IMR-90 (cell line): ENCODE results near the gene CCNDBP1. TPM values are rescaled to one million over a fixed set of nuclear protein-coding genes. Genes with fewer than 3 reads are reported as not detected.

Source experiments
- ATAC-seq: fragments of 200-7000 bp; cut with Tn5 transposase; 2 replicates; pipeline ENCODE4 v1.9.1; 2020; ENCODE audit warnings: low read depth, mild to moderate bottlenecking, moderate library complexity
- BruUV-seq: library from RNA; stranded (reverse); fragments of 400-500 nt; replicated peaks from 2 replicates; lab custom pipeline; 2021; lab: Mats Ljungman, UMichigan
- CTCF ChIA-PET: fragments of 300-600 bp; formaldehyde crosslinking; extraction: SDS; loops from one replicate; lab custom pipeline; 2021; ENCODE audit warnings: antibody characterized with exemption; lab: Yijun Ruan, JAX
- POLR2A ChIA-PET: fragments of 300-600 bp; sonication (Branson Sonifier 250); formaldehyde crosslinking; loops from one replicate; lab custom pipeline; 2022; ENCODE audit warnings: antibody characterized with exemption; ENCODE audit not compliant: unreplicated experiment; lab: Charles Lee
- DNase-seq: peaks from one replicate; pipeline ENCODE4 v3.0.0; 2013
- H2AFZ ChIP-seq: replicated peaks from 2 replicates; pipeline ENCODE3; 2013; ENCODE audit warnings: low read length, mild to moderate bottlenecking; ENCODE audit not compliant: poor library complexity
- H2AK5ac ChIP-seq: 2 replicates; pipeline ENCODE4 v1.6.1; 2013; ENCODE audit warnings: low read depth, low read length, inconsistent platforms
- H2AK9ac ChIP-seq: replicated peaks from 2 replicates; pipeline ENCODE3; 2013; ENCODE audit warnings: mild to moderate bottlenecking, low read depth, low read length, moderate library complexity; ENCODE audit not compliant: poor library complexity
- H2BK120ac ChIP-seq: 2 replicates; pipeline ENCODE4 v1.6.1; 2013; ENCODE audit warnings: low read depth, low read length, inconsistent platforms
- H2BK15ac ChIP-seq: 3 replicates; pipeline ENCODE4 v1.6.1; 2013; ENCODE audit warnings: low read depth, low read length, inconsistent platforms
- H2BK20ac ChIP-seq: 2 replicates; pipeline ENCODE4 v1.6.1; 2013; ENCODE audit warnings: low read depth, mild to moderate bottlenecking, inconsistent platforms, low read length, moderate library complexity
- H2BK5ac ChIP-seq: 2 replicates; pipeline ENCODE4 v1.6.1; 2013; ENCODE audit warnings: mild to moderate bottlenecking, low read depth, low read length, inconsistent platforms; ENCODE audit not compliant: poor library complexity, severe bottlenecking
- H3K14ac ChIP-seq: replicated peaks from 2 replicates; pipeline ENCODE4 v1.6.1; 2013; ENCODE audit warnings: low read depth, low read length, inconsistent platforms
- H3K18ac ChIP-seq: 2 replicates; pipeline ENCODE4 v1.6.1; 2013; ENCODE audit warnings: low read depth, low read length, control low read depth
- H3K23ac ChIP-seq: 2 replicates; pipeline ENCODE4 v1.6.1; 2013; ENCODE audit warnings: low read depth, low read length, inconsistent platforms
- H3K27ac ChIP-seq: 2 replicates; pipeline ENCODE4 v1.5.1; 2013; ENCODE audit warnings: mild to moderate bottlenecking, control low read depth, low read length; ENCODE audit not compliant: insufficient read depth
- H3K27me3 ChIP-seq: 2 replicates; pipeline ENCODE4 v1.6.1; 2013; ENCODE audit warnings: low read length; ENCODE audit not compliant: control insufficient read depth, insufficient read depth
- H3K36me3 ChIP-seq: 2 replicates; pipeline ENCODE4 v1.6.1; 2013; ENCODE audit warnings: low read length, mixed read lengths; ENCODE audit not compliant: control insufficient read depth, insufficient read depth
- H3K4ac ChIP-seq: 2 replicates; pipeline ENCODE4 v1.6.1; 2013; ENCODE audit warnings: low read depth, low read length, inconsistent platforms
- H3K4me1 ChIP-seq: 2 replicates; pipeline ENCODE4 v1.6.1; 2013; ENCODE audit warnings: low read length, mixed read lengths; ENCODE audit not compliant: control insufficient read depth, insufficient read depth
- H3K4me2 ChIP-seq: 2 replicates; pipeline ENCODE4 v1.6.1; 2013; ENCODE audit warnings: low read depth, mild to moderate bottlenecking, control low read depth, low read length, moderate library complexity
- H3K4me3 ChIP-seq: 2 replicates; pipeline ENCODE4 v1.5.1; 2013; ENCODE audit warnings: low read depth, mild to moderate bottlenecking, control low read depth, low read length, moderate library complexity; ENCODE audit not compliant: insufficient read depth
- H3K56ac ChIP-seq: 2 replicates; pipeline ENCODE4 v1.6.1; 2013; ENCODE audit warnings: low read length, inconsistent platforms; ENCODE audit not compliant: insufficient read depth; ENCODE audit errors: extremely low read depth
- H3K79me1 ChIP-seq, 2 experiments: 2 replicates each; pipeline ENCODE4 v1.6.1; 2013; ENCODE audit warnings: low read length in 2 of 2, inconsistent platforms in 1 of 2, low read depth in 1 of 2
- H3K9ac ChIP-seq: 2 replicates; pipeline ENCODE4 v1.6.1; 2013; ENCODE audit warnings: low read depth, low read length, control low read depth
- H3K9me1 ChIP-seq: 2 replicates; pipeline ENCODE4 v1.6.1; 2013; ENCODE audit warnings: low read length, inconsistent platforms; ENCODE audit not compliant: insufficient read depth
- H3K9me3 ChIP-seq: 2 replicates; pipeline ENCODE4 v1.6.1; 2013; ENCODE audit warnings: low read length; ENCODE audit not compliant: control insufficient read depth, insufficient read depth
- H4K20me1 ChIP-seq: 2 replicates; pipeline ENCODE4 v1.6.1; 2013; ENCODE audit warnings: low read length, inconsistent platforms; ENCODE audit not compliant: insufficient read depth
- H4K5ac ChIP-seq: 2 replicates; pipeline ENCODE4 v1.6.1; 2013; ENCODE audit warnings: mild to moderate bottlenecking, low read depth, low read length, control low read depth
- H4K8ac ChIP-seq, 2 experiments: 2 replicates each; pipeline ENCODE4 v1.6.1; 2013; ENCODE audit warnings: low read depth in 2 of 2, low read length in 2 of 2, control low read depth in 1 of 2, inconsistent platforms in 1 of 2
- H4K91ac ChIP-seq: 2 replicates; pipeline ENCODE4 v1.6.1; 2013; ENCODE audit warnings: low read depth, low read length, inconsistent platforms; ENCODE audit not compliant: insufficient read depth
- CEBPB ChIP-seq: IDR thresholded peaks from 2 replicates; pipeline ENCODE4 v1.6.1; 2012; ENCODE audit warnings: low read depth, low read length, improper control_type of control experiment
- CHD1 ChIP-seq: IDR thresholded peaks from 2 replicates; pipeline ENCODE4 v1.6.1; 2012; ENCODE audit warnings: low read depth, low read length, improper control_type of control experiment
- ELK1 ChIP-seq: fragments of 150-350 bp; IDR thresholded peaks from 2 replicates; pipeline ENCODE4 v1.6.1; 2016; ENCODE audit warnings: low read depth, mild to moderate bottlenecking, low read length, moderate library complexity, borderline replicate concordance
- FOS ChIP-seq: fragments of 150-350 bp; IDR thresholded peaks from 2 replicates; pipeline ENCODE4 v1.6.1; 2016; ENCODE audit warnings: low read depth, low read length
- MAFK ChIP-seq: IDR thresholded peaks from 2 replicates; pipeline ENCODE4 v1.6.1; 2012; ENCODE audit warnings: low read depth, low read length, improper control_type of control experiment
- MXI1 ChIP-seq: IDR thresholded peaks from 2 replicates; pipeline ENCODE4 v1.6.1; 2012; ENCODE audit warnings: low read depth, mild to moderate bottlenecking, low read length, moderate library complexity, borderline replicate concordance
- NFE2L2 ChIP-seq: fragments of 150-350 bp; IDR thresholded peaks from 2 replicates; pipeline ENCODE4 v1.6.1; 2016; ENCODE audit warnings: low read depth, mild to moderate bottlenecking, low read length
- POLR2A ChIP-seq: IDR thresholded peaks from 2 replicates; pipeline ENCODE4 v1.6.1; 2012; ENCODE audit warnings: mild to moderate bottlenecking, low read depth, low read length
- RAD21 ChIP-seq: IDR thresholded peaks from 2 replicates; pipeline ENCODE4 v1.6.1; 2012; ENCODE audit warnings: low read length, improper control_type of control experiment
- RCOR1 ChIP-seq: IDR thresholded peaks from 2 replicates; pipeline ENCODE4 v1.6.1; 2012; ENCODE audit warnings: mild to moderate bottlenecking, low read length, improper control_type of control experiment; ENCODE audit not compliant: insufficient replicate concordance
- RFX5 ChIP-seq: IDR thresholded peaks from 2 replicates; pipeline ENCODE4 v1.8.0; 2012; ENCODE audit warnings: low read depth, mild to moderate bottlenecking, low read length, moderate library complexity
- SMC3 ChIP-seq: fragments of 150-350 bp; IDR thresholded peaks from 2 replicates; pipeline ENCODE4 v1.6.1; 2016; ENCODE audit warnings: low read depth, mild to moderate bottlenecking, antibody characterized with exemption, low read length, moderate library complexity
- USF2 ChIP-seq: fragments of 150-350 bp; IDR thresholded peaks from 2 replicates; pipeline ENCODE4 v1.6.1; 2017; ENCODE audit warnings: mild to moderate bottlenecking, antibody characterized with exemption, low read length, low read depth
- WGBS, 2 experiments: methylation state at CpG; one replicate each; pipeline versions ENCODE4 v1.1.5 to v1.1.7; 2013; ENCODE audit warnings: missing lambda C conversion rate in 2 of 2; ENCODE audit not compliant: insufficient read length in 1 of 2; ENCODE audit errors: extremely low coverage in 2 of 2; 5-methylcytosine and 5-hydroxymethylcytosine counted together
- dilution Hi-C: fragments of 300-500 bp; cut with HindIII; formaldehyde crosslinking; loops from one replicate; pipeline ENCODE4 v1.14.3; 2018; ENCODE audit warnings: low sequenced_read_pairs; ENCODE audit not compliant: unreplicated experiment
- in situ Hi-C: fragments of 300-500 bp; cut with MboI; formaldehyde crosslinking; loops from 3 replicates; pipeline ENCODE4 v1.14.3; 2019; ENCODE audit warnings: low sequenced_read_pairs, inconsistent platforms, mixed read lengths
- intact Hi-C: fragments of 100-400 bp; cut with micrococcal nuclease; formaldehyde crosslinking; loops from 2 replicates; pipeline ENCODE4 v1.10.0; 2022
- polyA plus RNA-seq, 3 experiments: library from polyadenylated mRNA; depleted of rRNA; stranded (reverse); fragments of >200 nt; gene quantifications; 2 replicates each; pipeline ENCODE4 v1.2.3, GENCODE V29; 2012; ENCODE audit warnings: low replicate concordance in 1 of 3
- total RNA-seq: library from RNA; depleted of rRNA; stranded (reverse); fragments of >200 nt; gene quantifications from 2 replicates; pipeline ENCODE4 v1.2.3, GENCODE V29; 2012

The CCNDBP1 gene
- total and polyA plus RNA-seq, 2 of the 4 experiments (the other 2 are of a cell fraction), result 34.9 to 40.3 TPM

- TF ChIP-seq ELK1, result no peak
These were observed 19.1 kb downstream of the CCNDBP1 start (continued) for GRCh38 chr15:43204016-43204901.

- CTCF ChIA-PET, result no interaction called here
- dilution Hi-C loops (no loop called here), intact Hi-C loops (no loop called here), in situ Hi-C loops (no loop called here)
- no peak overlapping the region for H3K56ac ChIP-seq
- no peak overlapping the region for H3K4me2 ChIP-seq
- no peak overlapping the region for H3K18ac ChIP-seq
- H3K9me1 ChIP-seq, result no peaks in the 10 kb centered on the region; the same call in 1 of the 2 replicates
- no peak for TF ChIP-seq USF2
- no peak for TF ChIP-seq POLR2A
- no peak for TF ChIP-seq FOS
- no peak for TF ChIP-seq MAFK
- TF ChIP-seq RCOR1, result no peak
- no peak for TF ChIP-seq CHD1
- no peak for TF ChIP-seq RAD21
- no peak for TF ChIP-seq SMC3
- no peak for TF ChIP-seq CEBPB
- no peak for TF ChIP-seq ELK1
- TF ChIP-seq NFE2L2, result no peak
- no peak for TF ChIP-seq RFX5
- no peak for TF ChIP-seq MXI1
- H3K14ac ChIP-seq, result no peak overlapping the region
- H3K9ac ChIP-seq, result no peak overlapping the region
- H3K4me1 ChIP-seq, result no peaks in the 10 kb centered on the region
- POLR2A ChIA-PET, result no interaction called here
- H3K27me3 ChIP-seq, result peaks cover 66% of the 10 kb centered on the region
- ATAC-seq, result no peak
- H3K79me1 ChIP-seq, result no peaks in the 10 kb centered on the region
- H4K5ac ChIP-seq, result no peak overlapping the region
- no peak overlapping the region for H3K23ac ChIP-seq
- no peak overlapping the region for H3K27ac ChIP-seq
- H2BK20ac ChIP-seq, result no peak overlapping the region
- no peak overlapping the region for H3K4me3 ChIP-seq
- no peak overlapping the region for H2BK15ac ChIP-seq
- no peak overlapping the region for H4K91ac ChIP-seq
- no peak overlapping the region for H3K4ac ChIP-seq
- H2BK120ac ChIP-seq, result no peak overlapping the region
- no peak overlapping the region for H2AK9ac ChIP-seq
- 56% methylated on average over 2 of the region's 5 CpGs; no CpG with 5 or more reads in 1 of the 2 experiments for WGBS, 2 experiments
- H2BK5ac ChIP-seq, result no peak overlapping the region
- H4K8ac ChIP-seq, result no peak overlapping the region
- H3K9me3 ChIP-seq, result no peaks in the 10 kb centered on the region
- no peaks in the 10 kb centered on the region for H3K36me3 ChIP-seq
- BruUV-seq, result no TSS peak
- no peak overlapping the region for H2AFZ ChIP-seq
- no peaks in the 10 kb centered on the region for H4K20me1 ChIP-seq
- no peak for DNase-seq
- H2AK5ac ChIP-seq, result no peak overlapping the region
These were observed 20.9 kb downstream of the CCNDBP1 start for GRCh38 chr15:43206054-43206453.
